HG03175 (cell line): ENCODE data around the gene UNC79.
"Not testable (repeated sequence)": the region's sequence is repeated elsewhere in the genome, so short reads cannot be mapped to it uniquely, and the experiment has no call there.

Experiments used
- ATAC-seq: cut with Tn5 transposase; IDR thresholded peaks from one replicate; pipeline ENCODE4 v1.9.1; 2021; ENCODE audit warnings: mild to moderate bottlenecking, moderate library complexity; ENCODE audit not compliant: unreplicated experiment

Gene UNC79

GRCh38 chr14:93493054-93493453 lies 62.3 kb downstream of the UNC79 start:
- ATAC-seq: no peak

DNA sequence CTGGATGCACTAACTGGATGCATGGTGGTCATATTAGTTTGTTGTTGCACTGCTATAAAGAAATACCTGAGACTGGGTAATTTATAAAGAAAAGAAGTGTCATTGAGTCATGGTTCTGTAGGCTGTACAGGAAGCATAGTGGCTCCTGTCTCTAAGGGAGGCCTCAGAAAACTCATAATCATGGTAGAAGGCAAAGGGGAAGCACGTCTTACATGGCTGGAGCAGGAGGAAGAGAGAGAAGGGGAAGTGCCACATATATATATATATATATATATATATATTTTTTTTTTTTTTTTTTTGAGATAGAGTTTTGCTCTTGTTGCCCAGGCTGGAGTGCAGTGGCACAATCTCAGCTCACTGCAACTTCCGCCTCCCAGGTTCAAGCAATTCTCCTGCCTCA lies 62.9 kb downstream of the UNC79 start:
- not testable (repeated sequence) for ATAC-seq

DNA sequence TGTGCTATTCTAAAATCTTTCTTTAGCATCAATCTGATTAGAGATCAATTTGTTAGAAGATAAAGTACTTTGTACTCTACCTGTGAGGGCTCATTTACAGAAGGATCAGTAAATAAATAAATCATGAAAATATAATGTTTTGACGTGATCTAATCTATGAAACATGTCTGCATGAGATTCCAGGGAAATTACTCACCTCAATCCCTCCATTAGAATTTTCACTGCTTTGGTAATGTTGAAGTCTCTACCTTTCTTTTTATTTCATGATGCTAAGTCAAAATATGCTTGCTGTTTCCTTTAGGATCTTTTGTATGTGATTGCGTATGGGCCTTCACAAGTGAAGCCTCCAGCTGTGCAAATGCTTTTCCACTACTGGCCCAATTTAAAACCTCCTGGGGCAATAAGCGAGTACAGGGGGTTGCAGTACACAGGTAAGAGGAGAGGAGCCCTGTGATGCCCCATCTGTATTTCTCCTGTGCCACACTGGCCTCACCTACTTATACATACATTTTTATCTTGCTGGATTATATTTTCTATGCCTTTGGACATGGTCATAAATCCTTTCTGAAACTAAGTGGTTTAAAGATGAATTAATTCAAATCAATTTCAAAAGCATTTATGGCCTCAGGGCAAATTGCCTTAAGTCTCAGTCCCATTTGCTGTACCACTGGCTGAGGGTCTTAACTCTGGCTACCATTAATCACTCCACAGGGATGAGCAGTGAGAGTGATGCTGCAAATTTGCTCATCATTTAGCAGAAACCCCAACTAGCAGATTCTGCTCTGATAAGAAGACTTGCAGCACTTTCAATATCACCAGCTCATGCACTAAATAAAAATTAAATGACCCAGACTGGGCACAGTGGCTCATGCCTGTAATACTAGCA lies 66.4 kb downstream of the UNC79 start:
- no peak for ATAC-seq

DNA sequence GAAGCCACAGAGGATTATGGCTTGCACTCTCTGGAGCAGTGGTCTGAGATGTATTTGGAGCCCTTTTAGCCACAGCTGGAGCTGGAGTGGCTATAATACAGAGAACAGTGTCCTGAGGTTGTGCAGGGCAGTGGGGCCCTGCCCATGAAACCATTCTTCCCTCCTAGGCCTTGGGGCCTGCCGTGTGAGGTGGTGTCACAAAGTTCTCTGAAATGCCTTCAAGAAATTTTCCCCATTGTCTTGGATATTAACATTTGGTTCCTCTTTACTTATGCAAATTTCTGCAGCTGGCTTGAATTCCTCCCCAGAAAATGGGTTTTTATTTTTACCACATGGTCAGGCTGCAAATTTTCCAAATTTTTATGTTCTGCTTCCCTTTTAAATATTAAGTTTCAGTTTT lies 79.3 kb downstream of the UNC79 start:
- no peak for ATAC-seq

DNA sequence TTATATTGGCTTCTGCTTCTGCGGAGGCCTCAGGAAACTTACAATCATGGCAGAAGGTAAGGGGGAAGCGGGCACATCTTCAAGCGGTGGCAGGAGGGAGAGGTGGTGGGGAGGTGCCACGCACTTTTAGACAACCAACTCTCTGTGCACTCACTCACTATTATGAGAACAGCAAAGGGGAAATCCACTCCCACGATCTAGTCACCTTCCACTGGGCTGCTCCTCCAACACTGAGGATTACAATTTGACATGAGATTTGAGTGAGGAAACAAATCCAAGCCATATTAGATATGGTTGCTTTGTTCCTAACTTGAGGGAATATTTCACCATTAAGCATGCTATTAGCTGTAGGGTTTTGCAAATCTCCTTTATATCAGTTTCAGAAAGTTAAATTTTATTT lies 80.3 kb downstream of the UNC79 start:
- no peak for ATAC-seq

- ATAC-seq: no peak
Measured at GRCh38 chr14:93520053-93520607, 89.4 kb downstream of the UNC79 start.

DNA sequence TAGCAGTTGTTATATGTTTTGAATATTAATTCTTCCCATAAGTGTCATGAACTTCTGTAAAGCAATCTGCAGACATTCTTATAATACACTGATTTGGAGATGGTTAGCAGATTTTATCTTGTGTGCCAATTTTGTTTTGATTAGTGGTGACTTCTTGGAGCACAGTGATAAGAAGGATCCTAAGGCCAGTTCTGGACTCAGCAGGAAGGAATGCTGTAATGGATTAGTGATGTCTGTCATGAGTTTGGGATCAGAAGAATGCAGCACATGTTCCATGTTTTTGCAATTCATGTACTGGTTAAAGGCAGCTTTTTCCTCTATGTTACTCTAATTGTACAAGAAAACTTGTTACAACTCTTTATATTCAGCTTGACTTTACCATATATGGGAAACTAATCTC lies 91.5 kb downstream of the UNC79 start:
- ATAC-seq: no peak

DNA sequence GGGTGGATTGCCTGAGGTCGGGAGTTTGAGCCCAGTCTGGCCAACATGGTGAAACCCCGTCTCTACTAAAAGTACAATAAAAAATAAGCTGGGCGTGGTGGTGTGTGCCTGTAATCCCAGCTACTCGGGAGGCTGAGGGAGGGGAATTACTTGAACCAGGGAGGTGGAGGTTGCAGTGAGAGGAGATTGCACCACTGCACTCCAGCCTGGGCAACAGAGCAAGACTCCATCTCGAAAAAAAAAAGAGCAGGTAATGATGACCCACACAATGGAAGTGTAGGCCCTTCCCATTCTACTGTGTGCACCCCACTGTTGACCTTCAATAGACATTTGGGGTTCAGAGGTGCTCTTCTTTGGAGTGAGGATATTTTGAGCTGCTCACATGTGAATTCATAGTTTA lies 94.5 kb downstream of the UNC79 start:
- ATAC-seq: not testable (repeated sequence)

- ATAC-seq: no peak
Measured at GRCh38 chr14:93525696-93526451, 95.1 kb downstream of the UNC79 start.

- no peak for ATAC-seq
Measured at GRCh38 chr14:93527203-93527607, 96.5 kb downstream of the UNC79 start.

DNA sequence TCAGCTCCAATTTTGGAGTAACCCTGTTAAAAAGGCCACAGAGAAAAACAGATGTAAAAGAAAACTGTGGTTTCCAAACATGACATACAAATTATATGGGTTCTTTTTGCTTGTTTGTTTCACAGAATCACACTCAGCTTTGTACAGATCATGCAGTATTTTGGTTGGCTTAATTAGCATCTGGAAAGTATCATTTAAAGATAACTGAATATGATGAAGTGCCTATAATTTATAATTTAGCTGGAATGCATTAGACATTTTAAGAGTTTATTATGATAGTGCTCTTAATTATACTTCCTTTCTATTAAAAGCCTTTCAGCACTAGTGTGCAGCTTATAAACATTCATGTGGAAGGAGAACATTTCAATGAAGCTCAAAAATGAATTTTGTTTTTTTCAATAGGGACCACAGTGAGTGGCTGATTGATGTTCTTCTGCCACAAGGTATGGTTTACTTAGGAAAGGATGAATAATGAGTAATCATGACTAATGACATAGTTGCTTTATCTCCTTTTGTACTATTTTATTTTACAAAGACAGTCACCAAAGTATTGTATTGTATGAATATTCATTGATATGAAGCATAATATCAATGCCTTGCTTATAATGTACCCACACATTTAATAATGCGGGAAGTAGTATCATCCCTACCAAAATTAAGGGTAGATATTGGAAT lies 98.3 kb downstream of the UNC79 start:
- ATAC-seq: no peak

GRCh38 chr14:93531644-93532043 lies 100.9 kb downstream of the UNC79 start:
- ATAC-seq: no peak

DNA sequence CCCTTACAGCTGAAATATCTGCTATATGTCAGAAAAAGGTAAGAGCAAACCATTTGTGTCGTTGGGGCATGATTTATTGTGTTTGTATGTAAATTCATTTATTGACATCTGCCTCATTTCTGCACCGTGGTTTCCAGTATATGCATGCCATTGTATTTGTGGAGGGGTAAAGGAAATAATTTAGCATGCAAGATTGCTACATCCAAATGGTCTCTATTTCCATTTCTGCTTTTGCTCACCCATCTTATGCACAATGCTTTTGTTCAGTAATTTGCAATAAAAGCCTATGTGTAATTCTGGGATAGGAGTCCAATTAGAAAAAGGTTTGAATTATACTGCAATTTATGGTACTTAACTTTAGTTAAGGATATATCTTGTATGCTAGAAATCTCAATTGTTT lies 101.8 kb downstream of the UNC79 start:
- ATAC-seq: no peak

DNA sequence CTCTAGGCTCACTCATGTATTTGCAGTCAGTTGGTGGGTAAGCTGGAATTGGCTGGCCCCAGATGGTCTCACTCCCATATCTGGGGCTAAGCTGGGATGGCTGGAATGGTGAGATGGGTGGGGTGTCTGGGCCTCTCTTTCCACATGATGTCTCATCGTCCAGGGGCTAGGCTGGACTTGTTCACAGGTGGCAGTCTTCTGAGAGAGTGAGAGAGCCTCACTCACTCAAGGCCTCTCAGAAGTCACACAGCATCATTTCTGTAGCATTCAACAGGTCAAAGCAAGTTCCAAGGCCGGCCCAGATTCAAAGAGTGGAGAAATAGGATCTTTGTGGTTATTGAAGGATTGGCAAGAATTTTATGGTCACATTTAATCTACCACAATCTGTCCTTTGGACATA lies 102.7 kb downstream of the UNC79 start:
- ATAC-seq: peak; percentile 42

GRCh38 chr14:93533842-93534241 lies 103.1 kb downstream of the UNC79 start:
- ATAC-seq: peak; percentile 93

- no peak for ATAC-seq
Measured at GRCh38 chr14:93535537-93535936, 104.8 kb downstream of the UNC79 start.

- no peak for ATAC-seq
Measured at GRCh38 chr14:93536945-93537344, 106.2 kb downstream of the UNC79 start.

DNA sequence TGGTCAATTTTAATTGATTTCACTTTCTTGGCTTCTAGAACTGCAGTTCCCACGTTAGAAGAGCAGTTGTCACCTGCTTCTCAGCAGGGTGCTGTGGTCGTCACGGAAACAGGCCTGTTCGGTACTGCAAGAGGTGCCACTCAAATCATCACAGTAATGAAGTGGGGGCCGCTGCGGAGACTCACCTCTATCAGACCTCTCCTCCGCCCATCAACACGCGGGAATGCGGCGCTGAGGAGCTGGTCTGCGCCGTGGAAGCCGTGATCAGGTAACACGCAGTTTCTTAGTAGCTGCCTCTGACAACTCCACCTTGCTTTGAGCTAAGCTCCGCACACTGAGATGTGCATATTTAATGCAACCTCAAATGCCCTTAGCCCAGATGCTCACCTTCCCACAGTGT lies 107.2 kb downstream of the UNC79 start:
- no peak for ATAC-seq

DNA sequence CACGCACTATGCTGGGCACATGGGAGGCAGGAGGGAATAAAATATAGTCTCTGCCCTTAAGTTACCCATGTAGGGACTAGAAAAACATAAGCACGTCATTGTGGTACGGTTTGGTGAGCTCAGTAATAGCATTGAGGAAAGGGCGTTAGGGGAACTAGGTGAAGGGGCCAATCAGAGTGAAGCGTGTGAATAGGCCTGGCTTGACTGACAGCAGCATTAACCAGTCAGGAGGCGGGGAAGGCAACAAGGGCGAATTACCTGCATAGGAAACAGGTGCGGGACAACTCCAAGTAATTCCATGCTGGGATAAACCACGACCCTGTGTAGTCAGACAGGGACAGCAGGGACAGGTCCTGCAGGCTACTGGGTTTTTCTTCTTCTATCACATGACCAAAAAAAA lies 107.7 kb downstream of the UNC79 start:
- ATAC-seq: no peak

DNA sequence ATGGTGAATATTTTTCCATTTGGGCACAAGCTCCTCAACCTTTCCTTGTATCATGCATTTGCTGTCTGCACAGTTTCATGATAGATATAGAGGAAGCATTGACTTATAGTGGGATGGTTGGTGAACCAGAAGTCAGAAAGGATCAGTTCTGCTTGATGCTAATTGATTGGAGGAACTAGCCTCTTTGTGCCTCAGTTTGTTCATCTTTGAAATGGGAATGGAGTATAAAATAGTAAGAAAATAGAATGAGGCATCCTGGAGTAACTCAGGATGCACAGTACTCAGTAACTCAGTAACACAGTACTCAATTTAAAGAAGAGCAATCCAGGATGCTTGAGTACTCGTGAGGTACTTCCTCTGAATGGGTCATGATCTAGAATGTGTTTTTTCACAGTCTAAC lies 109.5 kb downstream of the UNC79 start:
- ATAC-seq: no peak

DNA sequence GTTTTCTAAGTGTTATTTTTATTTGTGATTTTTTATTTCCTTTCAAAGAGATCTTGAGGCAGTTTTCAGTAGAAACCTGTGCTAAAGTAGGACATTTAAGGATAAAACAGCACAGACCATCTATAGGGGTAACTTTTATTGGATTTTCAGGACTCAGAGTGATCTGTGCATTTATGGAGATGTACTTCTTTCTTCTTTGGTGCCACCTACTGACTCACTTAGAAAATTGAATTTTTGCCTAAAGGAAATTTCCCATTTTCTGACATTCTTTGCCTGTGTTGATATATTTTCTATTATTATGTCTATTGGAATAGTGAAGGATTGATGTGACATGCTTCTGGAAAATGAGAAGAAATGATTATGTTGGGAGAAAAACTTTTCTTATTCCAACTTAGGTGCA lies 113.0 kb downstream of the UNC79 start:
- no peak for ATAC-seq
